Stimulated activated CD4-positive, alpha-beta T cell treated with anti-CD3 and anti-CD28 coated beads, Interleukin-1b, Interleukin-23, amount 100 ng/mL, for 1 hour (primary cell): Measurements from ENCODE around the gene LYRM2.
"Not testable (repeated sequence)": the region's sequence is repeated elsewhere in the genome, so short reads cannot be mapped to it uniquely, and the experiment has no call there.

Experiments
- DNase-seq, 2 donors: peaks; one replicate each; pipeline ENCODE4 v3.0.0-alpha.2; 2020; ENCODE audit warnings: low read depth in 2 of 2

LYRM2 gene

DNA sequence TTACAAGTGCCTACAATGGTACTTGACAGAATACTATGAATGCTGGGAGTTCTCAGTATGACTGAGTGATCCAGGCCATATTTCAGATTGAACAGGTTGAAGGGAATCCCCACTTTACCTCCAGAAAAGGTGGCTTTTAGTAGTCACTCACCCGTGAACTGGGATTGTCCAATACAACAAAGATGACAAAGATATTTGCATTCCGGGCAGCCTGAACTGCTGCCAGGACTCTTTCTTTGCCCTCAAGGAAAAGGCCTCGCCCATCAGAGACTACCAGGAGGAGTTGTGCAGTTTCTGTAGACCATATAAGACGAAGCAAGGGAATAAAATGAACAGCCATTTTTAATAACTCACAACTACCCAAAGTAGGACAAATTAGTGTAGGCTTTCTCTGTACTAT lies 6.3 kb upstream of the LYRM2 start:
- DNase-seq: no peak

GRCh38 chr6:89643406-89643805 lies 4.9 kb upstream of the LYRM2 start:
- no peak for DNase-seq

DNA sequence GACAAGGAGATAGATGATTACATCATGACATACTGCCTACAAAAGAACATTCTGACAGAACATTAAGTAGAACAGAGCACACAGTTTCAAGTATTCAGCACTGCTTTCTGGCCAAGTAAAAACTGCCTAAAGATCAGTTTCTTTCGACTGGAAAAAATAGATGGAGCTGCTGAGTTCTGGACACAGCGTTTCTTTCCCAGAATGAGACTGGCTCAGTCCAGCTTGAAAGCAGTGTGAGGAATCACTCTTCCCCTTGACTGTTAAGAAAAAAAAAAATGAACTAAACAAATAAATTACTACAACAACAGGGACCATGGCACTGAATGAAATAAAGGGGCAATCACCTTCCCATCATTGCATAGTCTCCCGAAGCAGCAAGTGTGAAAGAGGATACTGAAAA lies 4.4 kb upstream of the LYRM2 start:
- DNase-seq: no peak

GRCh38 chr6:89641581-89641980 lies 3.0 kb upstream of the LYRM2 start:
- not testable (repeated sequence) for DNase-seq

DNA sequence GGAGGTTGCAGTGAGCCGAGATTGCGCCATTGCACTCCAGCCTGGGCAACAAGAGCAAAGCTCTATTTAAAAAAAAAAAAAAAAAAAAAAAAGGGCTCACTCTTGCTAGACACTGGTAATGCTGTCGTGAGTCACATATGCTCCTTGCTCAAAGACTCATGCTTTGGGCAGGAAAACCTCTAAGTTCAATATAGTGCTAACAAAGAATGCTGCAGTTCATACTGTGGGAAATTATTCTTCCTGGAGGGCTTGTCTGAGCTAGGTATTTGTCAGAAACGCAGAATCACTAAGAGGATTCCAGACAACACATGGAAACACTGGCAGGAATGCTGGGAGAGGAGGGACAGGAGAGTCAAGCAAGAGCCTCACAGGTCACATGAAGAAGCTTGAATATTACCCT lies 2.3 kb upstream of the LYRM2 start:
- no peak for DNase-seq

DNA sequence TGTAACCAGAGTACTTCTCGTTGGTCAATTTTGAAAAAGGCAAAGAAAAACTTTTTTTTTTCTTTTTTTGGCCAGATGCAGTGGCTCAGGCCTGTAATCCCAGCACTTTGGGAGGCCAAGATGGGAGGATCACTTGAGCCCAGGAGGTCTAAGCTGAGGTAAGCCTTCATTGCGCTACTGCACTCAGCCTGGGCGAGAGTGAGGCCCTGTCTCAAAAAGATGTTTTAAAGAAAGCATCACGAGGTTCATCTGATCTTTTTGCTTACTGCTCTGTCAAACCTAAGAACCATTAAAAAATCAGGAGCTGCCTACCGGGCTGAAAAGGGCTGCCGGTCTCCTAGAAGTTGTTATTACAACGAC lies 607 bp downstream of the LYRM2 start:
- DNase-seq: no peak

DNA sequence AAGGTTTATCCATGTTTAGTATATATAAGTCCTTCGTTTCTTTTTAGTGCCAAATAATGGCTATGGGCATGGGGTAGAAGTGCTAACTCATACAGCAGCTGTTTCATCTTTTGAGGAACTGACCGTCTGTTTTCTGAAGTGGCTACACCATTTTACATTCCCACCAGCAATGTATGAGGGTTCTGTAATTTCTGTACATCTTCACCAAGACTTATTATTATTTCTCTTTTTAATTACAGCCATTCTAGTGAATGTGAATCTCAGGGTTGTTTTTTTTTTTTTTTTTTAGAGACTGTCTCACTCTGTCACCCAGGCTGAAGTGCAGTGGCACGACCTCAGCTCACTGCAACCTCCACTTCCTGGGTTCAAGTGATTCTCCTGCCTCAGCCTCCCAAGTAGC lies 2.1 kb downstream of the LYRM2 start:
- DNase-seq: not testable (repeated sequence)

GRCh38 chr6:89630488-89630887 lies 8.1 kb downstream of the LYRM2 start:
- no peak for DNase-seq

DNA sequence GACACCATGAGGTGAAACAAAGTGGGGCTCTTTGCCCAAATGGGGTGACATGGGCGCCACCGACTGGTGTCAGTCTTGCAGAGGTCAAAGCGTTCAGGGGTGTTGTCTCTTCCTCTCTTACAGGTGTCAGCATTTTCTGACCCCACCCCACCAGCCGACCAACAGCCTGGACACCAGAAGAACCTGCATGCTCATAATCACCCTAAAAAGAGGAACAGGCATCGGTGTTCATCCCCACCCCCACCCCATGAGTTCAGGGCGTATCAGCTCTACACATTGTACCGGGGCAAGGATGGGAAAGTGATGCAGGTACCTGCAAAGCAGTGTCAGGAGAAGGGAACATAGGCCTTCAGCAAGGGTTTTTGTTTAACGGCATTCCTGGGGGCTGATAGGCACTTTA lies 14.8 kb downstream of the LYRM2 start:
- no peak for DNase-seq

DNA sequence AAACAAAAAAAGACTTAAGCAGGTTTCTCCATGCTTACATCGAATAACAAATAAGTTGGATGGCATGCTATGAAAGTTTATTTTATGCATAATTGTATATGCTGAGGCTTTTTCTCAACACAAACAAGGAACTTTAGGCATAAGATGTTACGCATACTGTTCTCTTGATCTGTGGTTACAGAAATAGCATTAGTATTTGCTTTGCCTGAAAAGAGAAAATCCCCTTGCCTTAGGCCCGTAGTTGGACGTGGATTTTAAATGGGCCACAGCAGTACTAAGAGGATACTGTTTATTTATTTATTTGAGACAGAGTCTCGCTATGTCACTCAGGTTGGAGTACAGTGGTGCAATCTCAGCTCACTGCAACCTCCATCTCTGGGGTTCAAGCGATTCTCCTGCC lies 19.0 kb downstream of the LYRM2 start:
- no peak for DNase-seq

DNA sequence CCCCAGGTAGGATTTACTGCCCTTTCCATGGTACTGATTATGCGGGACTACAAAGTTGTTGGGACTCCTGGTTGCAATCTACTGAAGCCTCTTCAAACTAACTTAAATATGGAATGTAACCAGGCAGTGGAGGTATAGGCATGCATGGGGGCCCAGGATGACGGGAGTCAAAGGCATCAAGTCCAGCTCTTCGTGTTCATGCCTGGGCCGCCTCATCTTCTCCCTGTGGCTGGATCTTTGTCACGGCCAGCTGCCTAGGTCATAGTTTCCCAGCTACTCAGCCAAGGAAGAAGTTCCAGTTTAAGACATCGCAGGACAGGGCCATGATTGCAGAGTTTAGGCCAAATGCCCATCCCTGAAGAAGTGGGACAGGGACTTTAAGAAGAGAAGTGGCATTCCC lies 20.5 kb downstream of the LYRM2 start:
- no peak for DNase-seq

GRCh38 chr6:89616531-89616930 lies 22.0 kb downstream of the LYRM2 start:
- DNase-seq: no peak

GRCh38 chr6:89615882-89616281 lies 22.7 kb downstream of the LYRM2 start:
- no peak for DNase-seq

DNA sequence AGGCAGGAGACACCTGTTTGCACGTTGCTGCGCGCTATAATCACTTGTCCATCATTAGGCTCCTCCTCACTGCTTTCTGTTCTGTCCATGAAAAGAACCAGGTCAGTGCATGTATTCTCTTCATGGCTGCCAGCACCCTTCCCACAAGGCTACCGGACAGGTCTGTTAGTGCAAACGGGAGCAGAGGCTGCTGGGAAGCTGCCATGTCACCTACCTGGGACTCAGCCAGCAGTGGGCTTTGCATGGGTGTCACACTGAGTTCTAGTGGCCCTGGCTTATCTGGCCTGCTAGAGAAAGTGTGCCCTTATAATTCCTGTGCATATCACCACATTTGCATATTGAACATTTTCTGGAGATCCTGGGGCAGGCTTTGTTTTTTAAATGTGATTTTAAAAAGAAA lies 24.8 kb downstream of the LYRM2 start:
- DNase-seq: no peak

DNA sequence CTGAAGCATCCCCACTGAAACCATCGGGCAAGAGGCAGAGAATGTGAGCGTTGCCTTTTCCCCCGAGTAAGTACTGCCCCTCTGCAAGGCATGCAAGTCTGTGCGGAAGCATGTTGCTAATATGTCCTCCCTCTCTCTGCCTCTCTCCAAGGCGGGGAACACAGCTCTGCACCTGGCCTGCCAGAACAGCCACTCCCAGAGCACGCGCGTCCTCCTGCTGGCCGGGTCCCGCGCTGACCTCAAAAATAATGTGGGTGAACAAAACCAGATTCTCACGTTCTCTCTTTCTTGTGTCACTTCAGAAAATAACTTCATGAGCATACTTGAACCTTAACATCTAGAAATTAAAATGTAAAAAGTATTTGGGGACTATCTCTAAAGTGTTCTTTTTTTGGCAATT lies 26.4 kb downstream of the LYRM2 start:
- DNase-seq: no peak

GRCh38 chr6:89611666-89612065 lies 26.9 kb downstream of the LYRM2 start:
- no peak for DNase-seq

GRCh38 chr6:89610149-89610642 lies 28.4 kb downstream of the LYRM2 start:
- peak; percentile 41 to 69 for DNase-seq

DNA sequence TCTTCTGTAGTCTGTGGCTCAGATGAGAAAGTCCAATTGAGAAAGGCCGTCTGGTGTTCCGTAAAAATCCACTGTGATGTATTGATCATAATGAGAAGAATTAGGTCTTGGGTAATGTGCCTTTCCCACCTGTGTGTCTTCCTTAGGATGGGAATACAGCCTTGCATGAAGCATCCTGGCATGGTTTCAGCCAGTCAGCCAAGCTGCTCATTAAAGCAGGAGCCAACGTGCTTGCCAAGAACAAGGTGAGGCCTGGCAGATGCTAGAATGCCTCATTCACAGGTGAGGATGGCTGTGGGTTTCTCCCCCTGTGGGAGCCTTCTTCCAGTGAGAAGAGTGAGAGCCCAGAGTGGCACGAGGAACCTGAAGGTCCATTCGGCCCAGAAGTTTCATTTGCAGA lies 32.7 kb downstream of the LYRM2 start:
- no peak for DNase-seq

GRCh38 chr6:89604653-89605052 lies 33.9 kb downstream of the LYRM2 start:
- DNase-seq: no peak

- no peak for DNase-seq
These were observed 36.4 kb downstream of the LYRM2 start for GRCh38 chr6:89602166-89602565.

DNA sequence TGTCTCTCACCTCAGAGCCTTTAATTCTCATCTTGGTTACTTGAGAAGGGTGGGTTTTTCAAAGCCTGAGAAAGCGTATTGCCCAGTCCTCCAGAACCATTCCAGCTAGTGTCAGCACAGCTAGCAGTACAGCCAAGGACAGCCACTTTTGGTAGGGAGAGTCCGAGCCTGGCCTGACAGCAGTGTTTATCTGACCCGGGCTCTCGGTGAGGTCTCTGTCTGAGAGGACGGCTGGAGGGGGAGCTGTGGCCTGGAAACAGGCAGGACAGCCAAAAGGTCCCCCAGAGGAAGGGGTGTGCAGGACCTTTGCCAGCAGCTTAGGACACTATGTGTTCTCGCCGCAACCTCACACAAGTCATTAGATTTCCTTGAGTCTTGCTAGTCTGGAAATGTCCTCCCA lies 38.8 kb downstream of the LYRM2 start:
- no peak for DNase-seq

GRCh38 chr6:89597988-89598387 lies 40.6 kb downstream of the LYRM2 start:
- no peak for DNase-seq

GRCh38 chr6:89597372-89597771 lies 41.2 kb downstream of the LYRM2 start:
- DNase-seq: no peak

DNA sequence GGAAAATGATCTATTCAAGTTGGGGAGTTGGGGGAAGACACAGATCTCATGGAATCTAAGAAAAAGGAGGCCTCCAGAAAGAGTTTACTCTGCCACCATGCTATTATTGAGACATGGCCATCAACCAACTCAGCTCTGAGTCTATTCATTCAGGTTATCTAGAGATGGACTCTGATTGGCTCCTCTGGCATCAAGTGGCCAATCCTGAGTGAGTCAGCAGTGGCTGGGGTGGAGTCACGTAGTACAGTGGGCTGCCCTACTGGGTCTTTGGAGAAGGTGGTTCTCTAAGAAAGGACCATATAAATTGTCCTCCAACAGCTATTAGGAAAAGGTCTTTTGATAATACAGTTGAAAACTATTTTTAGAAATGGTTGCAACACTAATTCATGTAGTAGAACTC lies 42.1 kb downstream of the LYRM2 start:
- no peak for DNase-seq

- no peak for DNase-seq
These were observed 42.5 kb downstream of the LYRM2 start for GRCh38 chr6:89596056-89596455.
